Activated CD8-positive, alpha-beta T cell treated with anti-CD3 and anti-CD28 coated beads, Interleukin-2, amount 10 ng/mL, durations not matched to agents 7 days and 5 days (primary cell): ENCODE data around the gene TIRAP. TPM values are rescaled to one million over a fixed set of nuclear protein-coding genes. Genes with fewer than 3 reads are reported as not detected.
A peak's percentile ranks its signal among the peaks of the same experiment; 100 is the strongest.
"Not testable (repeated sequence)": the region's sequence is repeated elsewhere in the genome, so short reads cannot be mapped to it uniquely, and the experiment has no call there.

Experiments used
- ATAC-seq: fragments of 150-1000 bp; cut with Tn5 transposase; one replicate; pipeline ENCODE4 v1.10.0; 2021; ENCODE audit warnings: moderate library complexity
- CTCF ChIA-PET: fragments of 350-600 bp; sonication (Branson Sonifier 250); formaldehyde crosslinking; loops from one replicate; lab custom pipeline; 2021; ENCODE audit warnings: antibody characterized with exemption; lab: Charles Lee
- POLR2A ChIA-PET: fragments of 350-600 bp; sonication (Branson Sonifier 250); formaldehyde crosslinking; loops from one replicate; lab custom pipeline; 2021; ENCODE audit warnings: antibody characterized with exemption; lab: Charles Lee
- DNase-seq: peaks from one replicate; pipeline ENCODE4 v3.0.0-alpha.2; 2020
- H3K27ac Mint-ChIP-seq: one replicate; pipeline ENCODE4 v1.8.0; 2021; ENCODE audit warnings: mild to moderate bottlenecking, mixed read lengths
- H3K27me3 Mint-ChIP-seq: one replicate; pipeline ENCODE4 v1.8.0; 2021; ENCODE audit warnings: low read depth, mixed read lengths
- H3K36me3 Mint-ChIP-seq: one replicate; pipeline ENCODE4 v1.8.0; 2021; ENCODE audit warnings: low read depth, mixed read lengths
- H3K4me1 Mint-ChIP-seq: one replicate; pipeline ENCODE4 v1.8.0; 2021; ENCODE audit warnings: low read depth, mixed read lengths
- H3K4me3 Mint-ChIP-seq: one replicate; pipeline ENCODE4 v1.8.0; 2021; ENCODE audit warnings: mild to moderate bottlenecking, mixed read lengths
- H3K9me3 Mint-ChIP-seq: one replicate; pipeline ENCODE4 v1.8.0; 2022; ENCODE audit warnings: mixed read lengths; ENCODE audit not compliant: insufficient read depth
- total RNA-seq, 2 experiments: library from RNA; stranded (reverse); gene quantifications; one replicate each; pipeline ENCODE4 v1.2.3, GENCODE V29; 2021

Gene TIRAP, protein sequence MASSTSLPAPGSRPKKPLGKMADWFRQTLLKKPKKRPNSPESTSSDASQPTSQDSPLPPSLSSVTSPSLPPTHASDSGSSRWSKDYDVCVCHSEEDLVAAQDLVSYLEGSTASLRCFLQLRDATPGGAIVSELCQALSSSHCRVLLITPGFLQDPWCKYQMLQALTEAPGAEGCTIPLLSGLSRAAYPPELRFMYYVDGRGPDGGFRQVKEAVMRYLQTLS
- total RNA-seq = 10 to 100 TPM; 15.3 to 15.4 TPM

DNA sequence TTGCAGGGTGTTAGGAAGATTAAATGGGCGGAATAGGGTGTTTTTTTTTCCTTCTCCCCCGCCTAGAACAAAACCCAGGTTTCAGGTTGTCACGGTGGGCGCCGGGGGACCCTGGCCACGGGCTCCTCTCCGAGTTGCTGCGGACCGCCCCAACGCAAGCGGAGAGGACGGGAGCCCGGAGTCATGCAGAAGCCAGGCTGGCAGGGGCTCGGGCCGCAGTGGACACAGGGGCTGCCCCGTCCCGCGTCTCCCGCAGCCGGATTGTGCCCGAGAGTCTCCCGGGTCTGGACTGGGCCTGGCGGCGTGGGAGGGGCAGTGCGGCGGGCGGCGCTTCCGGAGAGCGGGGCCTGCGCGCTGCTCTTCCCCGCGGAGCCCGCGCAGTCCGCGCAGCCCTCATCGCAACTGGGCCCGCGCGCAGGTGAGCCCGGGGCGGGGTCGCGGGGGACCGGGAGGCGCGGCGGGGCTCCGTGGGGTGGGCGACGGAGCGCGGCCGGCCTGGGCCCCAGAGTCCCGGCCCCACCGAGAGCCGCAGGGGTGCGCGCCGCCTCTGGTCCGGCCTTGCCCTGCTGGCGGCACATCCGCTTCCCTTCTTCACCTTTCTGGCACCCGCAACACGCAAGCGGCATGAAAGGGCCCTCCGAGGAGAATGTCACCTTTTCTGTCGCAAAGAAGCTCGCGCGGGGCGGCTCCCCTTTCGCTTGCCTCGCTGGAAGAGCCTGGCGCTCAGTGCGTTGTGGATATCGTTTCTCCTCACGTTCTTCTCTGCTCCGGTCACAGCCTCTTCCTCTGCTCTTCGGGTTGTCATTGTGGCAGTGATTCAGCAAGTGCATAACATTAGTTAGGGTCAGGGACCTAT is at the start of gene TIRAP:
Gene TIRAP, plus strand, starts transcription at position 358 of the 856 bp plus-strand sequence. CDS start 7,802 bp downstream, outside the sequence.
- H3K4me1 Mint-ChIP-seq = peaks cover 49% of the 10 kb centered on the region
- H3K4me3 Mint-ChIP-seq = peak within 1 kb of the TSS; percentile 93
- DNase-seq (peak; percentile 78), ATAC-seq (peak; percentile 87)
- ChIA-PET CTCF (interaction anchor here (0.7 to 2.2 kb wide), 7 partner anchors 14 to 695 kb away, joined by 3 to 5 read pairs (median 4); partner anchors contain the start of genes FOXRED1 and SRPRA), POLR2A (interaction anchor here (0.6 to 4.9 kb wide), 8 partner anchors 13 to 687 kb away, joined by 3 to 52 read pairs (median 5); partner anchors contain the start of genes DCPS, FOXRED1 and SRPRA)
- H3K9me3 Mint-ChIP-seq = no peaks in the 10 kb centered on the region
- peak within 1 kb of the TSS; percentile 94 for H3K27ac Mint-ChIP-seq
- no peaks in the 10 kb centered on the region for H3K27me3 Mint-ChIP-seq
- peaks cover 21% of the 10 kb centered on the region for H3K36me3 Mint-ChIP-seq

DNA sequence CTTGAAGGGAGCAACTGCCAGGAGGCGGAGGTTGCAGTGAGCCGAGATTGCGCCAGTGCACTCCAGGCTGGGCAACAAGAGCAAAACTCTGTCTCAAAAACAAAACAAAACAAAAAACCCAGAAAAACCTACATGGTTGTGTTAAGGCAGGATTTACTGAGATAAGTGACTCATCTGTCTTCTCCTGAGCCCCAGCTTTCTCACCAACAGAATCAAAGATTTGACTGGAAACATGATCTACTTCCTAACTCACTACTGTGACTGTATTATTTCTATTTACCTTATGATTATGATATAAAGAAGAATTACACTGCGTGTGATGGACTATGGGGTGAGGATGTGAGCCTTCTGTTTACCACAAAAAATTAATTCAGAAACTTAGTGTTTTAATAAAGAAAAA is 49.5 kb upstream of the TIRAP start:
- Mint-ChIP-seq H3K4me1 (no peaks in the 10 kb centered on the region), H3K9me3 (no peaks in the 10 kb centered on the region), H3K36me3 (peaks cover 3% of the 10 kb centered on the region), H3K27ac (no peak overlapping the region), H3K4me3 (no peak overlapping the region), H3K27me3 (no peaks in the 10 kb centered on the region)
- POLR2A ChIA-PET = interaction anchor here (1.0 kb wide), 1 partner anchor 21 kb away, joined by 3 read pairs; no protein-coding TSS in a partner anchor
- CTCF ChIA-PET = no interaction called here
- ATAC-seq = no peak
- no peak for DNase-seq

DNA sequence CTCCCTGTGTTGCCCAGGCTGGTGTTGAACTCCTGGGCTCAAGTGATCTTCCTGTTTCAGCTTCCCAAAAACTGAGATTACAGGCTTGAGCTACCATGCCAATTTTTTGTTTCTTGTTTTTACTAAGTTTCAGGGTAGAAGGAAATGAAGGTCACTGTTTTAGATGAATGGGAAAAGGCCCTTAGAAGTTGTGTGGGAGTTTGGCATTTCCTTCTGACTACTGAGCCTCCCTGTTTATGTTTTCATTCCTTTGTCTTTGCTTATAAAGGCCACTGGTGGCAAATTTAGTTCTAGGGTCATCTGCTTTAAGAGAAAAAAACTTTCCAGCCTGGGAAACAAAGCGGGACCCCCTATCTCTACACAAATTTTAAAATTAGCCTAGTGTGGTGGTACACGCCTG is 36.3 kb upstream of the TIRAP start:
- H3K9me3 Mint-ChIP-seq = no peaks in the 10 kb centered on the region
- ChIA-PET POLR2A (no interaction called here), CTCF (no interaction called here)
- H3K4me1 Mint-ChIP-seq = no peaks in the 10 kb centered on the region
- H3K27ac Mint-ChIP-seq = no peak overlapping the region
- ATAC-seq = no peak
- peaks cover 14% of the 10 kb centered on the region for H3K36me3 Mint-ChIP-seq
- no peaks in the 10 kb centered on the region for H3K27me3 Mint-ChIP-seq
- H3K4me3 Mint-ChIP-seq = no peak overlapping the region
- no peak for DNase-seq

DNA sequence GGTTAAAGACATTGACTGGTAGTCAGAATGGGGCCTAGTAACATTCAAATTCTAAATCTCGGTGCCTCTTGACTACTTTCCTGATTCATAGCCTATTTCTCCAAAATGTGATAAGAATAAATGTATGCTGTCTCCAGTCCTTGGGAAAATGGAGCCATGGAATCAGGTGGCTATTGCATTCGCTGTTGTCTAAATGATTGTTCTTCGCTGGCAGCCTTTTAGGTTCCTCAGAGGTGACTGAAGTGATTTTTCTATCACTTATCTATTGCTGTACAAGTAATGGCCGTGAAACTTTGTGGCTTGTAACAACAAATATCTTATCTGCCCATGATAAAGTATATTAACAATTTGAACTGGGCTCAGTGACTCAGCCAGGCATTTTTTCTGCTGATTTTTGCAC is 29.6 kb upstream of the TIRAP start:
- CTCF ChIA-PET = no interaction called here
- no peak overlapping the region for H3K4me3 Mint-ChIP-seq
- H3K27me3 Mint-ChIP-seq = no peaks in the 10 kb centered on the region
- H3K27ac Mint-ChIP-seq = no peak overlapping the region
- POLR2A ChIA-PET = no interaction called here
- no peaks in the 10 kb centered on the region for H3K9me3 Mint-ChIP-seq
- H3K4me1 Mint-ChIP-seq = no peaks in the 10 kb centered on the region
- H3K36me3 Mint-ChIP-seq = peaks cover 20% of the 10 kb centered on the region
- ATAC-seq (no peak), DNase-seq (no peak)

DNA sequence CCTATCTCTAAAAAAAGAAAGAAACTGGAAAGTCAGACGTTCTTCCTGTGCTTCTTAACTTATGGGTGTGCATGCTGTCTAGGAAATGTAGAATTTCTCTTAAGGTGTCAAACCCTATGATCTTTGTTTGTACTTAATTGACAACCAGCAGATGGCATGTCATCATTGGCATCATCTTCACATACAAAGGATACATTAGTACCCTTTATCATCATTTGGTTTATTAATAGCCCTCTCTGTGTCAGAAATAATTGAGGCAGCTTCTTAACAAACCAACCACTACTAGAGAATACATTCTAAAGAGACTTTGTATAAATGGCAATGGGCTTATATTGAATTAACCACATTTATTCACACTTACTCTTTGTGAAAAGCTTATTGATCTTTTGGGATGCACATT is 28.1 kb upstream of the TIRAP start:
- Mint-ChIP-seq H3K4me3 (no peak overlapping the region), H3K27me3 (no peaks in the 10 kb centered on the region), H3K9me3 (no peaks in the 10 kb centered on the region), H3K27ac (no peak overlapping the region), H3K4me1 (no peaks in the 10 kb centered on the region), H3K36me3 (peaks cover 22% of the 10 kb centered on the region)
- no peak for DNase-seq
- no peak for ATAC-seq
- ChIA-PET CTCF (no interaction called here), POLR2A (interaction anchor here (0.9 kb wide), 1 partner anchor 15 kb away, joined by 3 read pairs; no protein-coding TSS in a partner anchor)

DNA sequence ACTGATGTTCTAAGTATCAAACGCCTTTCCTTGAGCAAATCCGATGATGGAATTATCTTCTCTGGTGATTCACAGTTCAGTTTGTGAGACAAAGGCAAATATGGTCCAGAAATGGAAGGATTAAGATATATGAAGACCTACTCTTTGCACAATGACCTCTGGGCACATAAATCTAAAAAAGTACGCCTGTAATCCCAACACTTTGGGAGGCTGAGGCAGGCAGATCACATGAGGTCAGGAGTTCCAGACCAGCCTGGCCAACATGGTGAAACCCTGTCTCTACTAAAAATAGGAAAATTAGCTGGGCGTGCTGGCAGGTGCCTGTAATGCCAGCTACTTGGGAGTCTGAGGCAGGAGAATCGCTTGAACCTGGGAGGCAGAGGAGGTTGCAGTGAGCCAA is 27.4 kb upstream of the TIRAP start:
- H3K9me3 Mint-ChIP-seq, H3K27ac Mint-ChIP-seq, H3K4me3 Mint-ChIP-seq, ATAC-seq, POLR2A ChIA-PET, CTCF ChIA-PET, H3K27me3 Mint-ChIP-seq, DNase-seq, H3K4me1 Mint-ChIP-seq: not testable (repeated sequence)
- H3K36me3 Mint-ChIP-seq = peaks cover 23% of the 10 kb centered on the region

DNA sequence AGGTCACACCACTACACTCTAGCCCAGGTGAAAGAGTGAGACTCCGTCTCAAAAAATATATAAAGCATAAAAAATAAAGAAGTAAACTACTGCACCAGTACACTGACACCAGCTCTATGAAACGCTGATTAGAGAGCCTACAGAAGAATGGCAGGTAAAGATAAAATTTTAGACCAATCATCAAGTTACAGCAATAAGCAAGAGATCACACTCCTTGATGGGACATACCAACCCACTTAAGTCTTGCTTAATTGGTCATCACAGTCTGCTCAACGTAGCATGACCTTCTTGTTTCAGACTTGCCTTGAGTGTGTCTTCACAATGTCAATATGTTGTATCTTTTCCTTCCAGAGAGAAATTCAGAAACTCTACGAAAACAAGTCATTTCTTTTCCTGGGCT is 26.7 kb upstream of the TIRAP start:
- Mint-ChIP-seq H3K27me3 (no peaks in the 10 kb centered on the region), H3K36me3 (peaks cover 28% of the 10 kb centered on the region), H3K9me3 (no peaks in the 10 kb centered on the region), H3K27ac (no peak overlapping the region), H3K4me1 (no peaks in the 10 kb centered on the region), H3K4me3 (no peak overlapping the region)
- no peak for DNase-seq
- no peak for ATAC-seq
- POLR2A ChIA-PET = no interaction called here
- CTCF ChIA-PET = no interaction called here

DNA sequence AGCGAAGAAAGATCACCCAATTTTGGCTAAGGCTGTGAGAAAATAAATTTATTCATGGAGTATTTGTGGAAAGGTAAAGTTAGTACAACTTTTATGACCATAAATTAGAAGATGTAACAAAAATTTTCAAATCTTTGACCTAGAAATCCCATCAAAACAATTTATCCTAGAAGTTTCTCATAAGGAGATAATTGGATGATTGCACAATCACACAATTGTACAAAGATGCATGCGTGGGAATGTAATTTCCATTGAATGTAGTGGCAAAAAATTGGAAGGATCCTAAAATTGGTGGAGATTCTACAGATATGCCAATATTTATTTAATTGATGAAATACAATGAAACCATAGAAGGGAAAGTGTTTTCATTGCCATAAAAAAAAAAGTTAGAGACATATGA is 25.7 kb upstream of the TIRAP start:
- ATAC-seq (no peak), DNase-seq (no peak)
- CTCF ChIA-PET = no interaction called here
- peaks cover 32% of the 10 kb centered on the region for H3K36me3 Mint-ChIP-seq
- no peaks in the 10 kb centered on the region for H3K4me1 Mint-ChIP-seq
- POLR2A ChIA-PET = no interaction called here
- no peak overlapping the region for H3K4me3 Mint-ChIP-seq
- H3K27me3 Mint-ChIP-seq = no peaks in the 10 kb centered on the region
- no peak overlapping the region for H3K27ac Mint-ChIP-seq
- H3K9me3 Mint-ChIP-seq = no peaks in the 10 kb centered on the region

DNA sequence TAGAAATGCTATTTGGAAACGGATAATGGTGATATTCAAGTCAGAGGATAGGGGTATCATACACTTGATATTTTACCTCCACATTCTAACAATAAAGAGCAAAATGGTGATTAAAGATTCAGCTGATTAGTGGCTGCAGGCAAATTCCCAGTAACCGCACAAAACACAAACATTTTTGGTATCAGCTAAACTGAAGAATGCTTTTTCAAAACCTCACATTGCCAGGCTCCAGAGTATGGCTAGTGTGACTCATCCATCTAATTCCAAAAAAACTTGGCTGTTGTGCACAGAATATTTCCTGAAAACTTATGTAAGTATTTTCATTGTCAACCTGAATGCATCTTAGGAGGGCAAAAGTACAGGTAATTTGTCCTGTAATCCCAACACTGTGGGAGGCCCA is 25.1 kb upstream of the TIRAP start:
- POLR2A ChIA-PET = no interaction called here

DNA sequence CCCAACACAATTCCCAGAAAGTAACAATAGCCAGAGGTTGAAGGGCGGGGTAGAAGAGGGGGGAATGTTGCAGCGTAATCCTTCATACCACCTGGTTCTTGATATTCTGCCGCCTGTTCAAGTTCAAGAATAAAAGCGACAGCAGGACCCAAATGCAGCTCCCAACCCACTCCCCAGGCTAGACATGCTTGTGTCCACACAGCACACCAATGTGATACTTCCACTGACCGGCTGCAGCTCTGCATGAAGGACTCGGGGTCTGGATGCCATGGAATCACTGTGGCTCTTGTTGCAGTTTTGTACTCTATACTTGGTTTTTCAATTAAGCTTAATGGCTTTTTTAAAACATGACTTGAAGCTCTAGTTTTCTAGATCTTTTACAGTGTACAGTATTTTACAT is 20.7 kb upstream of the TIRAP start:
- H3K4me1 Mint-ChIP-seq = peaks cover 8% of the 10 kb centered on the region
- CTCF ChIA-PET = interaction anchor here (1.1 kb wide), 1 partner anchor 11 kb away, joined by 3 read pairs; no protein-coding TSS in a partner anchor
- no peak overlapping the region for H3K27ac Mint-ChIP-seq
- H3K27me3 Mint-ChIP-seq = no peaks in the 10 kb centered on the region
- POLR2A ChIA-PET = interaction anchor here (1.3 kb wide), 1 partner anchor 19 kb away, joined by 4 read pairs; no protein-coding TSS in a partner anchor
- H3K36me3 Mint-ChIP-seq = peaks cover 67% of the 10 kb centered on the region
- H3K9me3 Mint-ChIP-seq = no peaks in the 10 kb centered on the region
- no peak for DNase-seq
- ATAC-seq = no peak
- H3K4me3 Mint-ChIP-seq = no peak overlapping the region

More for the DNA sequence above, 25.1 kb upstream of the TIRAP start:
- ATAC-seq (no peak), DNase-seq (no peak)
- CTCF ChIA-PET = no interaction called here
- Mint-ChIP-seq H3K27ac (no peak overlapping the region), H3K36me3 (peaks cover 32% of the 10 kb centered on the region), H3K4me1 (no peaks in the 10 kb centered on the region), H3K9me3 (no peaks in the 10 kb centered on the region), H3K4me3 (no peak overlapping the region), H3K27me3 (no peaks in the 10 kb centered on the region)

DNA sequence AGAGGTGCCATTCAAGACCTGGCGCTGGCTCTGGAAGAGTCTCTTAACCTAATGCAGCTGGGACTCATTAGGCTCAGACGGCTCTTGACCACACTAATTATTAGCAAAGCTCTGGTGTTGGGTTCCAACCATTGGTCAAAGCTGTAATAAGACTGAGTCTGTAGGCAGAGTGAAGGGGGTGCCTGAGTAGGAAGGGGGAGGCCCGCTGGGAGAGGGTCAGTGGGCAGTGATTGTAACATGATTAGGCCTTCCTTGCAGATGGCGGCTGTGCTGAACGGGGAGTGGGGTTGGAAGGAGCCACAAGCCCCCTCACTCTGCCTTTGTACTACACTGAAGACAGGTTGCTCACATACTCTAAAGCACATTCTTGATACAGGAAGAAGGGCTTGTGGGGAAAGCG is 19.4 kb upstream of the TIRAP start:
- ATAC-seq = no peak
- Mint-ChIP-seq H3K4me1 (peaks cover 17% of the 10 kb centered on the region), H3K36me3 (peaks cover 74% of the 10 kb centered on the region), H3K27me3 (no peaks in the 10 kb centered on the region), H3K9me3 (no peaks in the 10 kb centered on the region), H3K27ac (no peak overlapping the region), H3K4me3 (no peak overlapping the region)
- DNase-seq = no peak
- POLR2A ChIA-PET = interaction anchor here (1.0 to 1.3 kb wide), 2 partner anchors 18 to 52 kb away, joined by 3 to 4 read pairs; partner anchors contain the start of genes FAM118B and RPUSD4
- CTCF ChIA-PET = no interaction called here

DNA sequence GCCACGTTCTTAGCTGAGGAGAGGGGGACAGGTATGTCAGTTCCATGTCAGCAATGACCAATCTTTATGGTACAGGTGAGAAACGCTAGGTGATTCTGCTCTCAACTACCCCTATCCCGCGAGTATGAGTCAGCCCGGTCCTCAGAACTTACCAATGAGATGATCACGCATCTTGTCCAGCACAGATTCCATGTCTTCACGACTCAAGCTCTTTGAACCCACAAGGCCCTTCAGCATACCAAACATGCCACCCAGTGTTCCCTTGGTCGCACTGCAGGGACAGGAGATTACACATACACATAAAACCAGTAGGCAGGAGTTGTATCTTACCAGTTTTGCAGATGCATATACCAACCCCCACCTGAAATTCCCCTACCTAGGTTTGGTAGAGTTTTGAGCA is 17.1 kb upstream of the TIRAP start:
- DNase-seq (no peak), ATAC-seq (no peak)
- H3K27ac Mint-ChIP-seq = peak overlapping the region; percentile 11
- peaks cover 34% of the 10 kb centered on the region for H3K4me1 Mint-ChIP-seq
- ChIA-PET CTCF (no interaction called here), POLR2A (no interaction called here)
- H3K4me3 Mint-ChIP-seq = no peak overlapping the region
- H3K36me3 Mint-ChIP-seq = peaks cover 64% of the 10 kb centered on the region
- H3K27me3 Mint-ChIP-seq = no peaks in the 10 kb centered on the region
- no peaks in the 10 kb centered on the region for H3K9me3 Mint-ChIP-seq
